ENCODE data around the gene MARCHF11.

Gene MARCHF11

GRCh38 chr5:16144416-16144815 is 35.2 kb downstream of the MARCHF11 start:
- TF ChIP-seq ZNF274 (IDR thresholded peaks at IDR 0.05; ENCODE audit: low read depth, low read length): no peak

GRCh38 chr5:16143361-16144049 is 36.1 kb downstream of the MARCHF11 start:
- no peak for TF ChIP-seq ZNF274 (IDR thresholded peaks at IDR 0.05; ENCODE audit: low read depth, low read length)
- no peak overlapping the region for H3K4me3 ChIP-seq (ENCODE audit: low read length)

More at GRCh38 chr5:16144416-16144815, 35.2 kb downstream of the MARCHF11 start:
- no peak overlapping the region for H3K4me3 ChIP-seq (ENCODE audit: low read length)

- no peak overlapping the region for H3K4me3 ChIP-seq (ENCODE audit: low read length)
- TF ChIP-seq ZNF274 (IDR thresholded peaks at IDR 0.05; ENCODE audit: low read depth, low read length): no peak
Measured at GRCh38 chr5:16140944-16141343, 38.6 kb downstream of the MARCHF11 start.

- TF ChIP-seq ZNF274 (IDR thresholded peaks at IDR 0.05; ENCODE audit: low read depth, low read length): no peak
- no peak overlapping the region for H3K4me3 ChIP-seq (ENCODE audit: low read length)
Measured at GRCh38 chr5:16140417-16140816, 39.2 kb downstream of the MARCHF11 start.

GRCh38 chr5:16137177-16137576 is 42.4 kb downstream of the MARCHF11 start:
- H3K4me3 ChIP-seq (ENCODE audit: low read length): no peak overlapping the region
- no peak for TF ChIP-seq ZNF274 (IDR thresholded peaks at IDR 0.05; ENCODE audit: low read depth, low read length)

DNA sequence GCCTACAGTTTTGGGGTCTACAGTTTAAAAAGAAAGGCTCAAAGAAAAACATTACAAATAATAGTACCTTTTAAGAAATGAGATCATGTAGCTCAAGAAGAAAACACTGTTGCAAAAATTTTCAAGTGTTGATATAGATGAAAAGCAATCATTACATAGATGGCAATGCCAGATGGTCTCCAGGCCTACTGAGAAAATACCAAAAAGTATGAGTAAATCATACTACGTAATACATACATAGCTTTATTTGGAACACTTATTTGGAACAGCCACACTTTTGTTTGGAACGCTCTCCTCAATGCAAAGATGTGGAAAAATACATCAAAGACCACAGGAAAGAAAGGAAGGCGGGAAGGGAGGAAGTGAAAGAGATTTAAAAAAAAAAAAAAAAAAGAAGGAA is 44.1 kb downstream of the MARCHF11 start:
- H3K4me3 ChIP-seq (ENCODE audit: low read length): no peak overlapping the region
- no peak for TF ChIP-seq ZNF274 (IDR thresholded peaks at IDR 0.05; ENCODE audit: low read depth, low read length)

DNA sequence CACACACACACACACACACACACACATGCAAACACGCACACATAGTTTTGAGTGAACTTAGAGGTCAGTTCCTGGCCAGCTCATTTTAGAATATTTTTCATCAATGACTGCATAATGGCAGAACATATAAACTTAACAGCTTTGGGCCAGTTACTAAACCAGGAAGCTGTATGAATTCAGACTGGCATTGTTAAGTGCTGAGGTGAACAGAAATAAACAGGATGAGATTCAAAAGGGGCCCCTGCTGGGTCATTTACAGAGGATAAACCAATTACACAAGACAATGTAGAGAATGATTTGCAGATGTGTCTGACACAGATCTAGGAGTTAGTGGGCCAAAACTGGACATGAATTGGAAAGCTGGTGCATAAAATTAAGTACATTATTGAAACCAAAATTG is 44.6 kb downstream of the MARCHF11 start:
- TF ChIP-seq ZNF274 (IDR thresholded peaks at IDR 0.05; ENCODE audit: low read depth, low read length): no peak
- no peak overlapping the region for H3K4me3 ChIP-seq (ENCODE audit: low read length)

GRCh38 chr5:16134204-16134603 is 45.4 kb downstream of the MARCHF11 start:
- no peak overlapping the region for H3K4me3 ChIP-seq (ENCODE audit: low read length)
- no peak for TF ChIP-seq ZNF274 (IDR thresholded peaks at IDR 0.05; ENCODE audit: low read depth, low read length)

GRCh38 chr5:16131878-16132277 is 47.7 kb downstream of the MARCHF11 start:
- H3K4me3 ChIP-seq (ENCODE audit: low read length): no peak overlapping the region
- no peak for TF ChIP-seq ZNF274 (IDR thresholded peaks at IDR 0.05; ENCODE audit: low read depth, low read length)

GRCh38 chr5:16128944-16129343 is 50.6 kb downstream of the MARCHF11 start:
- no peak overlapping the region for H3K4me3 ChIP-seq (ENCODE audit: low read length)
- no peak for TF ChIP-seq ZNF274 (IDR thresholded peaks at IDR 0.05; ENCODE audit: low read depth, low read length)

GRCh38 chr5:16127865-16128544 is 51.6 kb downstream of the MARCHF11 start:
- H3K4me3 ChIP-seq (ENCODE audit: low read length): no peak overlapping the region
- no peak for TF ChIP-seq ZNF274 (IDR thresholded peaks at IDR 0.05; ENCODE audit: low read depth, low read length)

DNA sequence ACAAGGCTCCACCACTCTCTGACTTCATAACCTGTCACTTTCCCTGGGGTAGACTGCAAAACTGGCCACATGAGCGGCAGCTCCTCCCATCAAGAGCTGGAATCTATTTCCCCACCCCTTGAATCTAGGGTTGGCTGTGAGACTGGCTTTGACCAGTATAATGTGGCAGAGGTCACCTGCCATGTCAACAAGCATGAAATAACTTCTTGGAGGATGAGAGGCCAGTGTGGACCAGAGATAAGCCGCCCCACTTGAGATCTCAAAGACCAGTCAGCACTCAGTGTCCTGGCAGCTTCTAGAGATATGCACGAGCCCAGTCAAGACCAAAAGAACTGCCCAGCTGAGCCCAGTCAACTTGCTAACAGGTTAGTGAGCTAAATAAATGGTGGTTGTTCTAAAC is 59.0 kb downstream of the MARCHF11 start:
- TF ChIP-seq ZNF274 (IDR thresholded peaks at IDR 0.05; ENCODE audit: low read depth, low read length): no peak
- H3K4me3 ChIP-seq (ENCODE audit: low read length): no peak overlapping the region

GRCh38 chr5:16119790-16120189 is 59.8 kb downstream of the MARCHF11 start:
- no peak for TF ChIP-seq ZNF274 (IDR thresholded peaks at IDR 0.05; ENCODE audit: low read depth, low read length)
- H3K4me3 ChIP-seq (ENCODE audit: low read length): no peak overlapping the region

- no peak for TF ChIP-seq ZNF274 (IDR thresholded peaks at IDR 0.05; ENCODE audit: low read depth, low read length)
- H3K4me3 ChIP-seq (ENCODE audit: low read length): no peak overlapping the region
Measured at GRCh38 chr5:16115140-16115539, 64.5 kb downstream of the MARCHF11 start.

DNA sequence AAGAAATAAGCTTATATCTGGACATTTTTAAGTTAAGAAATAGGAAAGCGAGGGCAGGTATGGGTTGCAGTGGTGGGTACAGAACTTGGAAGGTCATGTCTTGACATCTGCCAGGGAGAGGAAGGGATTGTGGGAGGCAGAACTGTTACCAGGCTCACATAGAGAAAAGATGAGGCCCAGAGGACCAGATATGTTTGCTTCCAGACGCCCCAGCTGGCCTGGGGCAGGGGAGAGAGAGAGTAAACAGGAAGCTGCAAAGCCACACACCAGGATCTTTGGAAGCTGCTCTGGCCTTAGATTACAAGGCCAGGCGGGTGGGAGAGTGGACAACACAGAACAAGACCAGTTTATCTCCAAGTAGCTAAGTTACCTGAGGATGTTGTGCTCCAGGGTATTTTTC is 71.2 kb downstream of the MARCHF11 start:
- no peak for TF ChIP-seq ZNF274 (IDR thresholded peaks at IDR 0.05; ENCODE audit: low read depth, low read length)
- H3K4me3 ChIP-seq (ENCODE audit: low read length): no peak overlapping the region
